ENCODE results near the gene ZNF366. TPM values are rescaled to one million over a fixed set of nuclear protein-coding genes. Genes with fewer than 3 reads are reported as not detected.

Gene ZNF366
- total RNA-seq, 1 donor from 2014 or later, result 13.6 TPM

GRCh38 chr5:72511774-72512592 is 4.8 kb upstream of the ZNF366 start:
- H3K27me3 ChIP-seq (ENCODE audit: low read depth), result no peaks in the 10 kb centered on the region
- no peaks in the 10 kb centered on the region for H3K36me3 ChIP-seq
- TF ChIP-seq, protein P1, sequence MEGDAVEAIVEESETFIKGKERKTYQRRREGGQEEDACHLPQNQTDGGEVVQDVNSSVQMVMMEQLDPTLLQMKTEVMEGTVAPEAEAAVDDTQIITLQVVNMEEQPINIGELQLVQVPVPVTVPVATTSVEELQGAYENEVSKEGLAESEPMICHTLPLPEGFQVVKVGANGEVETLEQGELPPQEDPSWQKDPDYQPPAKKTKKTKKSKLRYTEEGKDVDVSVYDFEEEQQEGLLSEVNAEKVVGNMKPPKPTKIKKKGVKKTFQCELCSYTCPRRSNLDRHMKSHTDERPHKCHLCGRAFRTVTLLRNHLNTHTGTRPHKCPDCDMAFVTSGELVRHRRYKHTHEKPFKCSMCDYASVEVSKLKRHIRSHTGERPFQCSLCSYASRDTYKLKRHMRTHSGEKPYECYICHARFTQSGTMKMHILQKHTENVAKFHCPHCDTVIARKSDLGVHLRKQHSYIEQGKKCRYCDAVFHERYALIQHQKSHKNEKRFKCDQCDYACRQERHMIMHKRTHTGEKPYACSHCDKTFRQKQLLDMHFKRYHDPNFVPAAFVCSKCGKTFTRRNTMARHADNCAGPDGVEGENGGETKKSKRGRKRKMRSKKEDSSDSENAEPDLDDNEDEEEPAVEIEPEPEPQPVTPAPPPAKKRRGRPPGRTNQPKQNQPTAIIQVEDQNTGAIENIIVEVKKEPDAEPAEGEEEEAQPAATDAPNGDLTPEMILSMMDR (IDR thresholded peaks at IDR 0.05), result no peak
- no peak overlapping the region for H3K27ac ChIP-seq
- H3K9me3 ChIP-seq, result no peaks in the 10 kb centered on the region
- H3K4me1 ChIP-seq, result peaks cover 28% of the 10 kb centered on the region
- DNase-seq, result no peak
- ATAC-seq, result no peak
- H3K4me3 ChIP-seq, result no peak overlapping the region
- intact Hi-C loops (cut with DNase I), result no loop called here

GRCh38 chr5:72511366-72511765 is 4.2 kb upstream of the ZNF366 start:
- Histone ChIP-seq H3K4me3 (no peak overlapping the region), H3K9me3 (no peaks in the 10 kb centered on the region), H3K27ac (no peak overlapping the region), H3K36me3 (no peaks in the 10 kb centered on the region), H3K27me3 (ENCODE audit: low read depth) (no peaks in the 10 kb centered on the region), H3K4me1 (peaks cover 28% of the 10 kb centered on the region)
- TF ChIP-seq, protein P1 (IDR thresholded peaks at IDR 0.05), result no peak
- intact Hi-C loops (cut with DNase I), result no loop called here
- ATAC-seq (no peak), DNase-seq (no peak)

DNA sequence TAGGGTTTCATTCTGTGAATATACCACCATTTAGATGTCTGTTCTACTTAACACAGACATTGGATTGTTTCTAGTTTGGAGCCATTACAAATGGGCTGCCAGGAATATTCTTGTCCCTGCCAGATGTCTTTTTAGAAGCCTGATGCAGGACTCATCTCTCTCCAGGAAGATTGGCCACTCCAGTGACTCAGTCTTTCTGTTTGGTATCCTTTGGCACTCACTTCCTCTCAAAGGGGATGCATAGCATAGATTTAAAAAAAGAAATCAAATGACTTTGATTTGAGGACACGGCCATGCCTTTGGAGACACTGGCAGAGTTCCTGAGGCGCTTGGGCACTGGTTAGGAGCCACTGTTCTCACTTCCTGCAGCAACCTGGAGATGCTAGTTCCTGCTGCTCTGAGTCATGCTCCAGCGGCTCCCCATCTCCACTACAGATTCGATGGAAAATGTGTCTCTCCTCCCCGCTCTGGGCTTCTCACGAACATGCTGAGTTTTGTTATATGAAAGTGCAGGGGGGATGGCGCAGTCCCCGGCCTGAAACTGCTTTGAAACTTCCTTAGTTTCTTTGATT is 3.5 kb upstream of the ZNF366 start:
- Histone ChIP-seq H3K27ac (no peak overlapping the region), H3K4me1 (peaks cover 28% of the 10 kb centered on the region), H3K36me3 (no peaks in the 10 kb centered on the region), H3K27me3 (ENCODE audit: low read depth) (no peaks in the 10 kb centered on the region), H3K9me3 (no peaks in the 10 kb centered on the region), H3K4me3 (no peak overlapping the region)
- DNase-seq (no peak), ATAC-seq (no peak)
- intact Hi-C loops (cut with DNase I), result no loop called here
- TF ChIP-seq, protein P1 (IDR thresholded peaks at IDR 0.05), result no peak

- Histone ChIP-seq H3K9me3 (no peaks in the 10 kb centered on the region), H3K4me3 (no peak overlapping the region), H3K4me1 (peaks cover 28% of the 10 kb centered on the region), H3K36me3 (no peaks in the 10 kb centered on the region), H3K27ac (peak overlapping the region; percentile 22), H3K27me3 (ENCODE audit: low read depth) (no peaks in the 10 kb centered on the region)
- intact Hi-C loops (cut with DNase I), result no loop called here
- ATAC-seq, result no peak
- DNase-seq, result no peak
- TF ChIP-seq, protein P1 (IDR thresholded peaks at IDR 0.05), result no peak
Observed at GRCh38 chr5:72509401-72509800, 2.2 kb upstream of the ZNF366 start.

DNA sequence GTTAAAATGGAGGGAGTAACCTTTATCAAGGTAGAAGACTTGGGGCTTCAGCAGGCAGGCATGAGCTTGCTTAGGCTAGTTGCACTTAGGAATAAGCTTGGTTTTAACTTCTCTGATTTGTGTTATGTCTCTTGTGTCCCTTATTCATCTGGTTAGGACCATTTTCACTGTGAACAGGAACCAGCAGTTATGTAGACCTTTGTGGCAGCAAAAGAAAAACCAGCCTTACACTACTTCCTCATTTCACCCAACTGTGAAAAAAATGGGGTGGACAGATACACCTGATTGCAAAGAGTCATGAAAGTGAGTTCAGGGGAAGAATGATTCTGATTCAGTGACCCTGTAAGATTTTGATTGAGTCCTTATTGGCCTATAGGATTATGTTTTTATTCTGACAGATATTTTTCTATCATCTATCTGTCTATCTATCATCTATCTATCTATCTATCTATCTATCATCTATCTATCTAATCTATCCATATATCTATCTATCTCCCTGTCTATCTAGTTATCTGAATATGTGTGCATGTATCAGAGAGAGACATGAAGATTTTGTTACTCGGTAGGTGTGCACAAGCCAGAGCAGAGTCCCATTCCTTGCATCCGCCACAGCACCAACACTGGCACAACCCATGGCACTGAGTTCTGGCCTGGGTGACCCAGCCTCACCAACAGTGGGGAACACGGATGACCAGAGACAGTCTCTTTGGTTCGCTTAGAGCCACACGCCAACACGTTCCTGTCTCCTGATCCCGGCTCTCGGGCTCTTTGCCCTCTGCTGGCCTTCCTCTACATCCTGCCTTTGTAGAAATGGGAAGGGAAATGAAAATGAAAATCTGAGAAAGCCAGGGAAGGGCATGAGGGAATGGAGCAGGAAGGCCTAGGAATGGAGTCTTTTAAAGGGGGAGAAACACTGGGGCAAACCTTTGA is 1.3 kb upstream of the ZNF366 start:
- H3K4me1 ChIP-seq, result peaks cover 28% of the 10 kb centered on the region
- H3K4me3 ChIP-seq, result peak overlapping the region; percentile 28
- no peak for ATAC-seq
- intact Hi-C loops (cut with DNase I), result no loop called here
- peak overlapping the region; percentile 26 for H3K27ac ChIP-seq
- DNase-seq, result no peak
- H3K36me3 ChIP-seq, result no peaks in the 10 kb centered on the region
- TF ChIP-seq, protein P1 (IDR thresholded peaks at IDR 0.05), result no peak
- no peaks in the 10 kb centered on the region for H3K27me3 ChIP-seq (ENCODE audit: low read depth)
- no peaks in the 10 kb centered on the region for H3K9me3 ChIP-seq
